ENCODE data around the gene CFAP298.

The CFAP298 gene

DNA sequence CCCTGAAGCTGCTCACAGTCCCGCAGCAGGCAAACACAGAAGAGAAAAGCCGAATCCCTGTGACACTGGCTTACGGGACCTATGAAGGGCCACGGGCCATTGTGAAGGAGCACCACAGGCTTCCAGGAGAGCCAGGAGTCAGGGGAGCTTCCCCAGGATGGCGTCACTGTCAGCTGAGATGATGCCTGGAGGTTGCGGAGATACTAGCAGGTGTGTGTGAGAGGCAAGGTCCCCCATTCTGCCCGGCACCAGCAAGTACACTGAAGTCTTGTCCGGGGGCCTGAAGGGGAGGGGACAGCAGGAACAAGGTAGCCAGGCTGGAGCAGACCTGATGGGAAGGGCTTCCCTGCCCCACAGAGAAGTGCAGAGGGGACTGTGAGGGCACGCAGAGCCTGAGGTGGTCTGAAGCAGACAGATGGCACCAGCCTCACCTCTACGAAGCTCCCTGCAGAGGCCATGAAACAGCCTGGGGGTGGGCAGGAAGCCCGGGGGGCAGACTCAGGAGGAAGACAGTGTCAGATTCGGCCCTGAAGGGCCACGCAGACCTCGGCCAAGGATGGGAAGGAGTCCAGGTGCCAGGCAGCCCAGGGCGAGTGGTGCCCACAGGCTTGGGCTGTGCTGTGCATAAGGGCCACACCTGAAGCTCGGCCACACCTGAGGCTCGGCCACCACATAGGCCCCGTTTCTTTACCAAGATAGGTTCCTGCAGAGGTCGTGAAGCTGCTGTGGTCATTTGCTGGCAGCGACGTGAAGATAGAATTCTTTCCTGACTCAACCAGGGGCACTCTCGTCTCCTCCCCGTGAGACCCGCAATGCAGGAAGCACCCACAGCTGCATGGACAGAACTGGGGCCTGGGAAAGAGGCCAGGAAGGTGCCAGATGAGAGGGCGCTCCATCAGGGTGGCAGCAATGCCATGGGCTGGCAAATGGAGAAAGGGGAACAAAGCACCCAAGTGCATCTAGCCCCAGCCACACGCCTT lies 36.9 kb downstream of the CFAP298 start:
- no peak for DNase-seq (ENCODE audit: low read depth)
- H3K4me3 ChIP-seq (ENCODE audit: low read depth, low read length), result no peak overlapping the region
- TF ChIP-seq, protein P1, sequence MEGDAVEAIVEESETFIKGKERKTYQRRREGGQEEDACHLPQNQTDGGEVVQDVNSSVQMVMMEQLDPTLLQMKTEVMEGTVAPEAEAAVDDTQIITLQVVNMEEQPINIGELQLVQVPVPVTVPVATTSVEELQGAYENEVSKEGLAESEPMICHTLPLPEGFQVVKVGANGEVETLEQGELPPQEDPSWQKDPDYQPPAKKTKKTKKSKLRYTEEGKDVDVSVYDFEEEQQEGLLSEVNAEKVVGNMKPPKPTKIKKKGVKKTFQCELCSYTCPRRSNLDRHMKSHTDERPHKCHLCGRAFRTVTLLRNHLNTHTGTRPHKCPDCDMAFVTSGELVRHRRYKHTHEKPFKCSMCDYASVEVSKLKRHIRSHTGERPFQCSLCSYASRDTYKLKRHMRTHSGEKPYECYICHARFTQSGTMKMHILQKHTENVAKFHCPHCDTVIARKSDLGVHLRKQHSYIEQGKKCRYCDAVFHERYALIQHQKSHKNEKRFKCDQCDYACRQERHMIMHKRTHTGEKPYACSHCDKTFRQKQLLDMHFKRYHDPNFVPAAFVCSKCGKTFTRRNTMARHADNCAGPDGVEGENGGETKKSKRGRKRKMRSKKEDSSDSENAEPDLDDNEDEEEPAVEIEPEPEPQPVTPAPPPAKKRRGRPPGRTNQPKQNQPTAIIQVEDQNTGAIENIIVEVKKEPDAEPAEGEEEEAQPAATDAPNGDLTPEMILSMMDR (IDR thresholded peaks at IDR 0.05; ENCODE audit: low read depth, low read length, missing control alignments), result no peak

DNA sequence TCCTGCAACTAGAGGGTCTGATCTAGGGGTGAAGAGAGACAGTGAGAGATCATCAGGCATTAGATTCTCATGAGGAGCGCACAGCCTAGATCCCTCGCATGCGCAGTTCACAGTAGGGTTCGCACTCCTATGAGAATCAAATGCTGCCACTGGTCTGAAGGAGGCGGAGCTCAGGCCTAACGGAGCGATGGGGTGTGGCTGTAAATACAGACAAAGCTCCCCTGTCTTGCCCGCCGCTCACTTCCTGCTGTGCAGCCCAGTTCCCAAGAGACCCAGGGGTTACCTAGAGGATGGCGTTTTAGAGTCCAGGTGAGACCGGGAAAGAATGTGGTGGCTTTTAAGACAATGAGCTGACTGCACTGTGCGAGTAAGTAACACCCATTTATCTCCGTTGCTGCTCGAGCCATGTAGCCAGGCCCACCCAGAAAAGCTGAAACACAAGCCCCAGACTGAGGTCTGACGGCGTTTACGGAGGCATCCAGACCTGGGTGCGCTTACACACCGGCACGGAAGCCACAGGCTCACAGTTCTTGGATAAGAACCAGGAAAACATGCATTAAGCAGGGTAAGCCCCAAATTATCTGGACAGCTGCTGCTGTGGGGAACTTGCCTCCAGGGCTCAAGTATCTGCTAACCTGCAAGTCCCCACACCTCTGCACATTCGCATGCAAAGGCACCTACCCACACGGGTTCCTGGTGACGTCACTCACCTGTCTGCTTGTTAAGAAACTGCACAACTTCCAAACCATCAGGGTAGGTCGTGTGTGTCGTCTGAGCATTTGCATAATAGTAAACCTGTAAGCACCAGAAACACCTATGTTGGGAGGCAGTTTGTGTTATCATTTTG lies 39.4 kb downstream of the CFAP298 start:
- DNase-seq (ENCODE audit: low read depth), result no peak
- no peak overlapping the region for H3K4me3 ChIP-seq (ENCODE audit: low read depth, low read length)
- TF ChIP-seq, protein P1 (IDR thresholded peaks at IDR 0.05; ENCODE audit: low read depth, low read length, missing control alignments), result no peak

DNA sequence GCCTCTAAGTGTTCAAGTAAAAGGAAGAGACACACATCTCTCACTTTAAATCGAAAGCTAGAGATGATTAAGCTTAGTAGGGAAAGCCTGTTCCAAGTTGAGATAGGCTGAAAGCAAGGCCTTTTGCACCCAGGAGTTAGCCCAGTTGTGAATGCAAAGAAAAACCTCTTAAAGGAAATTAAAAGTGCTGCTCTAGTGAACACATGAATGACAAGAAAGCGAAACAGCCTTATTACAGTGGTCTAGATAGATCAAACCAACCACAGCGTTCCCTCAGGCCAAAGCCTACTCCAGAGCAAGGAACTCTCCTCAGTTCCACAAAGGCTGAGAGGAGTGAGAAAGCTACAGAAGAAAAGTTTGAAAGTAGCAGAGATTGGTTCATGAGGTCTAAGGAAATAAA lies 41.7 kb downstream of the CFAP298 start:
- DNase-seq (ENCODE audit: low read depth), result no peak
- H3K4me3 ChIP-seq (ENCODE audit: low read depth, low read length), result no peak overlapping the region
- TF ChIP-seq, protein P1 (IDR thresholded peaks at IDR 0.05; ENCODE audit: low read depth, low read length, missing control alignments), result no peak

DNA sequence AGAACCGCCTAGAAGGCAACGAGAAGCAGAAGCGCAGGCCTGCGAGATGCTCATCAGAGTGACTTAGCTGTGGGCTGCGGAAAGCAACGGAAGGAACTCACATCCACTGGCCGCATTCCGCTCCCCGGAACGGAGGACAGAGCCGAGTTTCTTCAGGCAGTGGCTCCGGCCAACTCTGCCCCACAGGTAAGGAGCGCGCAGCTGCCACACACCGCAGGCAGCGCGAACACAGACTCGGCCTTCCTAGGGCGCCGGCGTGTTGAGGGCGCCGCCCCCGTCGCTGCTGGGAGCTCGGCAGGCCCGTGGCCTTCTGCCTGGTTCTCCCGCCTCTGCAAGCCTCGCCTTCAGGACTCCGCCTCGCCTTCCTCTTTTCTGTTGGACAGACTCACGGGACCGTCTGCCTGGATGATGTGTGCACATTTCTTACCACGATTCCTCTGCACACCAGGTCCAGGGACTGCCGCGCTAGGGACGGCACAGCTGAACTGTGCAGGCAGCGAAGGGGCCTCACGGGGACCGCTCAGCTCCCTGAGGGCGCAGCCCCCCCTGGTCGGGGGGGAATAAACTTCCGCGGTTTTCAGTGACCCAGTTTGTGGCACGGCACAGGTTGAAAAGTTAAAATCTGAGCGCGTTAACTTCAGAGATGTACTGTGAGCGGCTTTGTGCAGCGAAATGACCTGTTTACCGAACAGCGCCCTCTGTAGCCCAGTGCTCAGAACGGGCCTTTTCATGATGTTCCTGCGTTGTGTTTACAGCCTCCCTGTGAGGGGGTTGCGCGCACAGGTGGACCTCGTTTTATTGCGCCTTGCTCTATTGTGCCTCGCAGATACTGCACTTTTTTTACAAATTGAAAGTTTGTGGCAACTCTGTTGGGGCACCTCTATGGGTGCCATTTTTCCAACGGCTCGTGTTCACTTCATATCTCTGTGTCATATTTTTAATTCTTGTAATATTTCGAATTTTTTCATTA lies 42.6 kb downstream of the CFAP298 start:
- TF ChIP-seq, protein P1 (IDR thresholded peaks at IDR 0.05; ENCODE audit: low read depth, low read length, missing control alignments), result peak; percentile 94
- peak; percentile 30 for DNase-seq (ENCODE audit: low read depth)
- peak overlapping the region; percentile 53 for H3K4me3 ChIP-seq (ENCODE audit: low read depth, low read length)

DNA sequence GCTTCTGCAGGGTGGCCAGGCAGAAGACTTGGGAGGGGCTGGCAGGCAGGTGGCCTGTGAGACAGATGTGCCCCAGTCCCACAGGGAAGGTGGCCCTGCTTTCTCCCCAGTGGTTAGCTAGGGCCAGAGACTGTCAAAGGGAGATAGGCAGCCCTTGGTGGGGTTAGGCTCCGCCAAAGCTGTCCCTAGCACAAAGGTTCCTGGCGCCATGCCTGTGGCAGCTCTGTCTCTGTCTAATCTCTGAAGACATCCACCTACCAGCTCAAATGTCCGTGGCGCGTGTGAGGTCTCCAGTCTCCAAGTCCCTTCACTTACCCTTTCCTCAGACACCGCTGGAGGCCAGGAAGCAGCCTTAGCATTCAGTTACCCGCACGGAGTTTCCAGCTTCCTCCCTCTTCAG lies 44.6 kb downstream of the CFAP298 start:
- no peak for DNase-seq (ENCODE audit: low read depth)
- TF ChIP-seq, protein P1 (IDR thresholded peaks at IDR 0.05; ENCODE audit: low read depth, low read length, missing control alignments), result no peak

DNA sequence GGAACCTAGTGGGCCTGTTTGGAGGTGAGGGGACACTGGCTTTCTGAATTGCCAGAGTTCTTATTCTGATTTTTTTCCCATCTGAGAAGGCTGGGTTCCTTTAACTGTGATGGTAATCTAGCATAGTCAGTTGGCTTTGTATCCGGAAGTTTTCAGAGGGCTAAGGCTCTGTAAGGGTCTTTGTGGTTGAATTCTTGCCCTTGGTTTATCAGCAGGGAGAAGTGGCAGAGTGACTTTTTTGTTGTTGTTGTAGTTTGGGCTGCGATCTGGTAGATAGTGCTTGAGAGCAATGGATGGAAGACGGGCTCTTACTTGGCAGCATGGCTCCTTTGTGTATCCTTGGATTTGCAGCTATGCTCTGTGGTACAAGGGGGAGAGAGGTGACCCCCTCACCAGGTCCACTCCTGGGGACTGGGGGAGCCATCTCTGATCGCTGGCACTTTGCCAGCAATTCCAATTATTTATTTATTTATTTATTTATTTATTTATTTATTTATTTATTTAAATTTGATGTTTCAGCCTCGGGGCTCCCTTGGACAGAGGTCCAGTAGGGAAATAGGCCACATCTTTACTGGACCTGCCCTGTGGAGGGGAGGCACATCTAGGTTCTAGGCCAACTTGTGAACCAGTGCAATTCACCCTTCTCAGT lies 45.3 kb downstream of the CFAP298 start:
- H3K4me3 ChIP-seq (ENCODE audit: low read depth, low read length), result no peak overlapping the region
- no peak for DNase-seq (ENCODE audit: low read depth)
- TF ChIP-seq, protein P1 (IDR thresholded peaks at IDR 0.05; ENCODE audit: low read depth, low read length, missing control alignments), result no peak

More for the DNA sequence above, 44.6 kb downstream of the CFAP298 start:
- H3K4me3 ChIP-seq (ENCODE audit: low read depth, low read length), result no peak overlapping the region

Data from GM12864 (cell line).